GM12801 (cell line): ENCODE measurements around the gene ELMOD1.

Experiments
- TF ChIP-seq, protein P1 (sequence below): IDR thresholded peaks from one replicate; pipeline ENCODE4 v1.5.1; 2011; ENCODE audit warnings: control low read depth; ENCODE audit not compliant: insufficient read length; ENCODE audit errors: extremely low read depth

The ELMOD1 gene

DNA sequence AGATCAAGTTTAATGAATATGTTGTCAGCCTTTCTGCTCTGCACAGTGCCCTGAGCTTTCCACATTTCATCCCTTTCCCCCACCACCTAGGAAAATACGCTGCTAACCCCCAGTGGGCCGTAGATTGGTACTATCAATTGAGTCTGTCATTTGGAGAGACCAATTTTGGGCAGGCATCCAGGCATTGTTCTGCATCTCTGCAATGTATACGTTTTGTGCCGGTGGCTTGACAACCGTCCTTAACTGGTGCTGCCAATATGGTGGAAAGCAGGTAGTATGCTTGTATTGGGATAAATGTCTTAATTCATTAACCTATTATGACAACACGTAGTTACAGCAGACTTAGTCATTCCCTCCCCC, 1.3 kb downstream of the ELMOD1 start:
- TF ChIP-seq, protein P1, sequence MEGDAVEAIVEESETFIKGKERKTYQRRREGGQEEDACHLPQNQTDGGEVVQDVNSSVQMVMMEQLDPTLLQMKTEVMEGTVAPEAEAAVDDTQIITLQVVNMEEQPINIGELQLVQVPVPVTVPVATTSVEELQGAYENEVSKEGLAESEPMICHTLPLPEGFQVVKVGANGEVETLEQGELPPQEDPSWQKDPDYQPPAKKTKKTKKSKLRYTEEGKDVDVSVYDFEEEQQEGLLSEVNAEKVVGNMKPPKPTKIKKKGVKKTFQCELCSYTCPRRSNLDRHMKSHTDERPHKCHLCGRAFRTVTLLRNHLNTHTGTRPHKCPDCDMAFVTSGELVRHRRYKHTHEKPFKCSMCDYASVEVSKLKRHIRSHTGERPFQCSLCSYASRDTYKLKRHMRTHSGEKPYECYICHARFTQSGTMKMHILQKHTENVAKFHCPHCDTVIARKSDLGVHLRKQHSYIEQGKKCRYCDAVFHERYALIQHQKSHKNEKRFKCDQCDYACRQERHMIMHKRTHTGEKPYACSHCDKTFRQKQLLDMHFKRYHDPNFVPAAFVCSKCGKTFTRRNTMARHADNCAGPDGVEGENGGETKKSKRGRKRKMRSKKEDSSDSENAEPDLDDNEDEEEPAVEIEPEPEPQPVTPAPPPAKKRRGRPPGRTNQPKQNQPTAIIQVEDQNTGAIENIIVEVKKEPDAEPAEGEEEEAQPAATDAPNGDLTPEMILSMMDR, result no peak

DNA sequence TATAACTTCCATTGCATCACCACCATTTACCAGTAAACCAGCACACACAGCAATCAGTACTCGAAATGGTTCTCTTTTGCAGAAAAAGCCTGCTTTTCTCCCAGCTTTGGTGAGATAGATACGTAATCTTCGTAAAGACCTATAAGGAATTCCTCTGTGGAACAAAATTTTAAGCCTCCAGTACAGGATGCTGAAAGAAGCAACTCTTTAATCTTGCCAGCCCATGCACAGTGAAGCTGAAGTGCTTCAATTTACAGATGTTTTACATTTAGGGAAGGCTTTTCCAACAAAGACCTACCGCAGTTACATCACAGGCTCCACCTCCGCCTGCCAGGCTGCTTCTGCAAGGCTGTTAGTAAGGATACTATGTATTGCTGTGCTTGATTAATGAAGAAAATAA, 1.9 kb downstream of the ELMOD1 start:
- TF ChIP-seq, protein P1, result no peak

DNA sequence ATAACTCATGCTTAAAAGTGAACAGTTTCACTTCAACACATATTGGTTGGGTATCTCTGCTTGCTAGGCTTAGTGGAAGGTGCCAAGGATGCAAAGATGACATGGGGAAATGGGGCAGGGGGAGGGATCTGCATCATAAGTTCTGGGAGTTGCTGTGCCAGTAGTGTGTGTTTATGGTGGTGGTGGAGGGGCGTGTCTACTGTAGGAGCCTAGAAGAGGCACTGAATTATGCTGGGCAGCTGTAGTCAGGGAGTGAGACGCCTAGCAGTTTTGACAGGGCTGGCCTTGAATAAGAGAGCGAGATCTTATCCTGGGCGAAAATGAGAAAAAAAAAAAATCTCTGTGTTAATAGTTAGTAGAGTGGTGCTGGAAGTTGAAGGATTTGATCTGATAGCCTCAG, 3.0 kb downstream of the ELMOD1 start:
- TF ChIP-seq, protein P1, result no peak

DNA sequence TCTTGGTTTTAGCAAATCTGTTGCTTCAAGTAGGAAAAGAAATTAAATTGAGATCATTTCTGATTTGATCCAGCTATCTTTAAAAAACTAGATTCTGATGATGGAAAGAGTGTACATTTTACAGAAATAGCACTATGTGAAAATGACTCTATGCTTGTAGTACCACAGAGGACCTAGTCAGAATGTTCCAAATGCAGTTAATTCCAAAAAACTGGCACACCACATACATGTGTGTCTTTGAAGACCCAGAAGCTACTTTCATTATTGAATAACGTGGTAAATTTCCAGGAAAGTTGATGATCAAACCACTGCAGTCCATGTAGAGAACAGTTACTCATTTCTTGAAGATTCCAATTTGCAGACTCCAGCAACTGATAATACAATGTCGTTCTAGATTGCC, 3.8 kb downstream of the ELMOD1 start:
- TF ChIP-seq, protein P1, result no peak

DNA sequence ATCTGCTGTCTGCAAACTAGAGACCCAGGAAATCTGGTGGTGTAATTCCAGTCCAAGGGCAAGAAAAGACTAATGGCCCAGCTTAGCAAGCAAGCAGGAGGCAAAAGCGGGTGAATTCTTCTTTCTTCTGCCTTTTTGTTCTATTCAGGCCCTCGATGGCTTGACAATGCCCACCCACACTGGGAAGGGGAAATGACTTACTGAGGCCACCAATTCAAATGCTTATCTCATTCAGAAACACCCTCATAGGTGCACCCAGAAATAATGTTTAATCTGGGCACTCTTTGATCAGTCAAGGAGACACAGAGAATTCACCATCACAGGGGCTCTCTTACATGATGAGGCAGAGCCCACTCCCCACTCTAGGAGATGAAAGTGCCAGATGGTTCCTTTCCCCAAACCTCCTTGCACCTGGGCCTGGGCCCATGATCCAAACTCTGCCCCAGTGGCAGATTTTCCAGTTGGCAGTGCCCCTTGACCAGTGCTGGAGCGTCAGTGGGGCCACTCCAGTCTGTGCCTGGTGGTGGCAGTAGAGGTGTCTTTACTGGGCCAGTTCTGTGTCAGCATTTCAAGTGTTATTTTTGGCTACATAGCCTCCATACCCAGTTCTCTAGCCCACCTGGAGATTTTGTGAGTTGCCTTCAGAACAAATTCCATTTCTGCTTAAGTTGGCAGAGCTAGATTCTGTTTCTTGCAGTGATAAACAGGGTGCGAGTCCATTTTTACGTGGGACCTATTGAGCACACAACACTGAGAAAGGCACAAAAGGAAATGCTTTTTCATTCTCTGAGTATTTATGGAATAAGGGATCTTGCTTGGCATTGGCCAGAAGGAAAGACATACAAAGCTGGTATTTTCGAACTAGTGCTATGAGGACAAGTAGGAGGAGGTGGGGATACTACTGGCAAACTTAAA, 7.5 kb downstream of the ELMOD1 start:
- TF ChIP-seq, protein P1, result no peak

DNA sequence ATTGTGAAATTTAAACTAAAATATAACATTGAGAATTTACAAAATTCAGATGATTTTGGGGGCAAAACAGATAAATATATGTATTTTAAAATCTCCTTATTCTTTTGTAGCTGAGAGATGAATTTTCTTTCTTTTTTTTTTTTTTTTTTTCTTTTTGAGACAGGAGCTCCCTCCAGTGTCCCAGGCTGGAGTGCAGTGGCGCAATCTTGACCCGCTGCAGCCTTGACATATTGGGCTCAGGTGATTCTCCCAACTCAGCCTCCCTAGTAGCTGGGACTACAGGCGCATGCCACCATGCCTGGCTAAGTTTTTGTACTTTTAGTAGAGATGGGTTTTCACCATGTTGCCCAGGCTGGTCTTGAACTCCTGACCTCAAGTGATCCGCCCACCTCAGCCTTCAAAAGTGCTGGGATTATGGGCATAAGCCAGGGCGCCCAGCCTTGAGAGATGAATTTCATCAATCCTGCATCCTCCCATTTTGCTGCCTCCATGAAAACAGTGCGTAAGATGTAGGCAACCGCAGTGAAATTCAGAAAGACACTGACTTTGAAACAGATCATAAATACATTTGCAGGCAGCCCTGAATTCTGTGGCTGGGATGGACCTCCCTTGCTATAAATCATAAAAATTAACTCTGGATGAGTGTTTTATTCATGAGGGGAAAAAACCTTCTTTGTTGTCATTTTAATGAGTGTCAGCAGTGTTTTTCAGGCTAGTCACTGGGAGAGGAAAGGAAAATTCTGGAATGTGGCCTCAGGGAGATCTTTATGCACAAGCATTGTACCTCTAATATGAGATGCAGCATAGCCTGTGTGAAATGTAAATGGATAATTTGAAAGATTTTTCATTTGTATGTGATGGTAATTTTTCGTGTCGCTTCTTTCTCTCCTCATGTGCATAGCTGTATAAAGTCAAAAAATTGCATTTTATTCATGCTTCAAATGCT, 14.4 kb downstream of the ELMOD1 start:
- TF ChIP-seq, protein P1, result no peak

DNA sequence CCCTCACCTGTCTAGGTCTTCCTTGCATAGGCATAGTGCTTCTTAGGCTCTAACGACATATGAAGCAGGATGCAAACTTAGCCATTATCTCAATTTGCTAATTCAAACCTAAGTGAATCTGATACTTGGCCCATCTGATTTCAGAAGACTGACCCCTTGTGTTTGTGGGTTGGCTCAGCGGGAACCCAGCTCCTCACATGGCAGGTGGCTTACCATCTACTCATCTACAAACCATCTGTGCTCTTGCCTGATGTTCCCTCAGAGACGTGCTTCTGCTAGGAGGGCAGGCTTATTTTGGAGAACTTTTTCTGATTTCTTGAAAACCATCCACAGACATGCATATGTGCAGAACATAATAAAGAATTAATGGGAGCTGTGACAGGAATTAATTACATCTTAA, 15.2 kb downstream of the ELMOD1 start:
- TF ChIP-seq, protein P1, result no peak
